GM18517 (cell line): Measurements from ENCODE around the gene KLF4.

Experiments
- ATAC-seq: cut with Tn5 transposase; IDR thresholded peaks from one replicate; pipeline ENCODE4 v1.9.1; 2021; ENCODE audit warnings: mild to moderate bottlenecking, moderate library complexity; ENCODE audit not compliant: unreplicated experiment

Gene KLF4

DNA sequence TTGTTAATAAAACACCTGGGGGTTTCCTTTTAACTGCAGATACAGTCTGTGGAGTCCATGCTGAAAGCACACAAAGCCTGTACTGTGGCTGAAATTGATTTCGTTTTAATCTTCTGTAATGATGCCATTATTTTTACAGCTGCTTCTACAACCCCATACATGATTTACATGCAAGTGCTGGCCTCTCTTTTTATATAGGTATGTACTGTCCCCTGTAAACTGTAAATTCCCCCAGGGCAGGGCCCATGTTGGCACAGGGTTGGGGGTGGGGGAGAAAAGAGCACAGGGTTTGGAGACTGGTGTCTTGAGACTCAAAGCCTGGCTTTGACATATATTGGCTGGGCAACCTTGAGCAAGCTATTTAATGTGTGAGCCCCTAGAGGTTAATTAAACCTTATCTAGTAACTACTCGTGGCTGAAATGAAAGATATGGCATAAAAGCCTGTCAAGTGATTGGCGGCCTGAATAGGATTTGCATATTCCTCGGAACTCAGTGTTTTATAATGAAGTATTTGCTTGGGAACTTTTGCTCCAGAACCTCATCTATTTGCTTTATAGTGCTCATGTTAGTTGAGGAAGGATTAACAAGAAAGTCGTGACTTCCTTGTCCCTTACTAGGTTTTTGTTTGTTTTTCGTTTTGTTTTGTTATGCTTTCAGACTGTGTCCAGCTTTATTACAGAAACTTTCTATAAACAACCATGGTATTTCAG, 34.0 kb downstream of the KLF4 start:
- no peak for ATAC-seq

- no peak for ATAC-seq
These were observed 36.1 kb downstream of the KLF4 start for GRCh38 chr9:107453479-107453878.

GRCh38 chr9:107447834-107448233, 41.7 kb downstream of the KLF4 start:
- ATAC-seq, result no peak

DNA sequence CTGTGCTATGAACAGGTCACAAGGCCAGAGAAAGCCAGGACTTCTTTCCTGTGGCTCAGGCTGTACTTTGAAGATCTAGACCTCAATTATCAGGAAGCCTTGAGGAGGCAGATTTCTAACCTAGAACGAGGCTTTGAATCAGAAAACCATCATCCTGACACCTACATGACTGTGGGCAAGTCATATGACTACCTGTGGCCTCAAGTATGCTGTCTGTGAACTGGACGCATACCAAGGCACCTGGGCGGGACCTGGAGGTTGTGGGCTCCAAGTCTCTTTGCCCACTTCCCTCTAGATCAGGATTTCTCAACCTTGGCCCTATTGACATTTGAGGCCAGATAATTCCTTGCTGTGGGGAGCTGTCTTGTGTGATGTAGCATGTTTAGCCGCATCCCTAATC, 42.5 kb downstream of the KLF4 start:
- ATAC-seq, result no peak

GRCh38 chr9:107446491-107446890, 43.1 kb downstream of the KLF4 start:
- no peak for ATAC-seq

DNA sequence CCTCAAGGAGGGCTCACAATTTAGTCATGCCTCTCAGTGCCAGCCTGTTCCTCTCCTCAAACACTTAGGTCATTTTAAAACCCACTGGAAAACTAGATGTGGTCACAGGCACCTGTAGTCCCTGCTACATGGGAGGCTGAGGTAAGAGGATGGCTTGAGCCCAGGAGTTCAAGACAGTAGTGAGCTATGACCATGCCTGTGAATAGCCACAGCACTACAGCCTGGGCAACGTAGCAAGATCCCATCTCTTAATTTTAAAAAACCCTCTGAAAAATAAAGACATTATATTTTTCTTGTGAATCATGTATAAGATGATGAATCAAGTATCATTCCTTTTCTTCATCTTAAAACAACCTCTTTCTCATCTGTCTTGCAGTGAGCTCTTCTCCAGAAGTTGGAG, 45.8 kb downstream of the KLF4 start:
- ATAC-seq, result no peak

- ATAC-seq, result no peak
These were observed 49.5 kb downstream of the KLF4 start for GRCh38 chr9:107439991-107440456.

- no peak for ATAC-seq
These were observed 51.1 kb downstream of the KLF4 start for GRCh38 chr9:107438211-107439031.

DNA sequence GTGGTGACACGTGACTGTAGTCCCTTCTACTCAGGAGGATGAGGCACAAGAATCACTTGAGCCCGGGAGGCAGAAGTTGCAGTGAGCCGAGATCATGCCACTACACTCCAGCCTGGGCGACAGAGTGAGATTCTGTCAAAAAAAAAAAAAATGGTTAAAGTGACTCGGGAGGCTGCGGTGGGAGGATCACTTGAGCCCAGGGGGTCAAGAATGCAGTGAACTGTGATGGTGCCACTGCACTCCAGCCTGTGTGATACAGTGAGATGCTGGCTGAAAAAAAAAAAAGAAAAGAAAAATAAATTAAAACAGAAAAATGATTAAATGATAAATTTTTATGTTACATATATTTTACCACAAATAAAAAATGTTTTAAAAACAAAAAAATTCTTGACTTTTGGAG, 51.9 kb downstream of the KLF4 start:
- ATAC-seq, result no peak

- no peak for ATAC-seq
These were observed 54.2 kb downstream of the KLF4 start for GRCh38 chr9:107435415-107435814.
